ENCODE measurements around the gene SLC25A27. TPM values are rescaled to one million over a fixed set of nuclear protein-coding genes. Genes with fewer than 3 reads are reported as not detected.
"Not testable (repeated sequence)": the region's sequence is repeated elsewhere in the genome, so short reads cannot be mapped to it uniquely, and the experiment has no call there.

SLC25A27 gene
- total and polyA plus RNA-seq, 10 donors: 4.3 to 17.8 (median 10.3) TPM

DNA sequence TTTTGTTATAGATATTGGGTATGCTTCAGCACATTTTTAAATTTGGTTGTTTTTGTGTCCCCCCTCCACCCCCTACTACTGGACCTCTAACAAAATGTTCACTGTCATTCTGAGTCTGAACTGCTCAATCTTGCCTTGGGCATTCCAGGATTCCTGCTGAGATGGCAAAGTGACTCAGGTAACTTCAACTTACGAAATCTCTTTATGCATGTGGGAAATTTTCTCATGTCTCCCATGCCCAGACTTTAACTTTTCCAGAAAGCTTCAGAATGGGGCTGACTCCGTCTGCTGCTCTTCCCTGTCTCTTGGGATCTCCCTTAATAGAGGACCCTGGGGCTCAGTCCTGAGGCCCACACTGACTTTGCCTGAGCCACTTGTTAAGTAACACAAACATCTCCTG is 14.1 kb upstream of the SLC25A27 start:
- Histone ChIP-seq H3K27ac (no peak overlapping the region), H3K36me3 (no peaks in the 10 kb centered on the region), H3K9me3 (no peaks in the 10 kb centered on the region), H3K4me3 (no peak overlapping the region), H3K4me1 (no peaks in the 10 kb centered on the region), H3K27me3 (replicated peaks in 1 of 7) (peaks cover 0 to 12% (median 0%) of the 10 kb centered on the region in 7 donors)
- 76 to 90% (median 86%) methylated on average over 2 of the region's 2 CpGs for WGBS, 5 donors
- no peak for DNase-seq
- no peak for TF ChIP-seq POLR2A (IDR thresholded peaks at IDR 0.05)
- TF ChIP-seq, protein P1, sequence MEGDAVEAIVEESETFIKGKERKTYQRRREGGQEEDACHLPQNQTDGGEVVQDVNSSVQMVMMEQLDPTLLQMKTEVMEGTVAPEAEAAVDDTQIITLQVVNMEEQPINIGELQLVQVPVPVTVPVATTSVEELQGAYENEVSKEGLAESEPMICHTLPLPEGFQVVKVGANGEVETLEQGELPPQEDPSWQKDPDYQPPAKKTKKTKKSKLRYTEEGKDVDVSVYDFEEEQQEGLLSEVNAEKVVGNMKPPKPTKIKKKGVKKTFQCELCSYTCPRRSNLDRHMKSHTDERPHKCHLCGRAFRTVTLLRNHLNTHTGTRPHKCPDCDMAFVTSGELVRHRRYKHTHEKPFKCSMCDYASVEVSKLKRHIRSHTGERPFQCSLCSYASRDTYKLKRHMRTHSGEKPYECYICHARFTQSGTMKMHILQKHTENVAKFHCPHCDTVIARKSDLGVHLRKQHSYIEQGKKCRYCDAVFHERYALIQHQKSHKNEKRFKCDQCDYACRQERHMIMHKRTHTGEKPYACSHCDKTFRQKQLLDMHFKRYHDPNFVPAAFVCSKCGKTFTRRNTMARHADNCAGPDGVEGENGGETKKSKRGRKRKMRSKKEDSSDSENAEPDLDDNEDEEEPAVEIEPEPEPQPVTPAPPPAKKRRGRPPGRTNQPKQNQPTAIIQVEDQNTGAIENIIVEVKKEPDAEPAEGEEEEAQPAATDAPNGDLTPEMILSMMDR (IDR thresholded peaks at IDR 0.05 in 8 of 11, conservative IDR thresholded peaks at IDR 0.05 in 3 of 11): no peak
- no peak for TF ChIP-seq POLR2AphosphoS5 (IDR thresholded peaks at IDR 0.05)
- intact Hi-C loops (cut with DNase I; ENCODE audit: low total_unique reads): no loop called here

- no peak overlapping the region for H3K27ac ChIP-seq
- TF ChIP-seq POLR2A (IDR thresholded peaks at IDR 0.05): no peak
- TF ChIP-seq POLR2AphosphoS5 (IDR thresholded peaks at IDR 0.05): no peak
- TF ChIP-seq, protein P1 (IDR thresholded peaks at IDR 0.05 in 8 of 11, conservative IDR thresholded peaks at IDR 0.05 in 3 of 11): no peak
- intact Hi-C loops (cut with DNase I; ENCODE audit: low total_unique reads): no loop called here
- no peaks in the 10 kb centered on the region for H3K4me1 ChIP-seq
- H3K4me3 ChIP-seq: no peak overlapping the region
- H3K36me3 ChIP-seq: no peaks in the 10 kb centered on the region
- peaks cover 0 to 5% (median 0%) of the 10 kb centered on the region in 7 donors for H3K27me3 ChIP-seq (replicated peaks in 1 of 7)
- no peak for DNase-seq
- WGBS, 5 donors: 78 to 94% (median 84%) methylated on average over 4 of the region's 4 CpGs
- no peaks in the 10 kb centered on the region for H3K9me3 ChIP-seq
These were observed 9.6 kb upstream of the SLC25A27 start for GRCh38 chr6:46642928-46643751.

GRCh38 chr6:46645265-46645664 is 7.5 kb upstream of the SLC25A27 start:
- H3K4me1 ChIP-seq: no peaks in the 10 kb centered on the region
- intact Hi-C loops (cut with DNase I; ENCODE audit: low total_unique reads): no loop called here
- H3K36me3 ChIP-seq: no peaks in the 10 kb centered on the region
- no peaks in the 10 kb centered on the region for H3K9me3 ChIP-seq
- DNase-seq: no peak
- H3K27me3 ChIP-seq (replicated peaks in 1 of 7): no peaks in the 10 kb centered on the region
- TF ChIP-seq, protein P1 (IDR thresholded peaks at IDR 0.05 in 8 of 11, conservative IDR thresholded peaks at IDR 0.05 in 3 of 11): no peak
- TF ChIP-seq POLR2A (IDR thresholded peaks at IDR 0.05): no peak
- no peak for TF ChIP-seq POLR2AphosphoS5 (IDR thresholded peaks at IDR 0.05)
- H3K4me3 ChIP-seq: no peak overlapping the region
- 91 to 100% (median 98%) methylated on average over 1 of the region's 1 CpG for WGBS, 5 donors
- no peak overlapping the region for H3K27ac ChIP-seq

- H3K9me3 ChIP-seq; H3K27ac ChIP-seq; H3K4me3 ChIP-seq; DNase-seq; H3K36me3 ChIP-seq; intact Hi-C loops (cut with DNase I; ENCODE audit: low total_unique reads): not testable (repeated sequence)
- WGBS, 5 donors: 68 to 88% (median 83%) methylated on average over 2 to 4 of the region's 4 CpGs
- H3K27me3 ChIP-seq (replicated peaks in 1 of 7): peaks cover 0 to 28% (median 6%) of the 10 kb centered on the region in 7 donors
- peaks cover 0 to 16% (median 7%) of the 10 kb centered on the region in 6 donors for H3K4me1 ChIP-seq
These were observed 4.7 kb upstream of the SLC25A27 start for GRCh38 chr6:46648108-46648507.
